Measurements from ENCODE around the gene INPP5D. TPM values are rescaled to one million over a fixed set of nuclear protein-coding genes. Genes with fewer than 3 reads are reported as not detected.

INPP5D gene
- total RNA-seq, 1 donor from 2014 or later, result 4.9 TPM

DNA sequence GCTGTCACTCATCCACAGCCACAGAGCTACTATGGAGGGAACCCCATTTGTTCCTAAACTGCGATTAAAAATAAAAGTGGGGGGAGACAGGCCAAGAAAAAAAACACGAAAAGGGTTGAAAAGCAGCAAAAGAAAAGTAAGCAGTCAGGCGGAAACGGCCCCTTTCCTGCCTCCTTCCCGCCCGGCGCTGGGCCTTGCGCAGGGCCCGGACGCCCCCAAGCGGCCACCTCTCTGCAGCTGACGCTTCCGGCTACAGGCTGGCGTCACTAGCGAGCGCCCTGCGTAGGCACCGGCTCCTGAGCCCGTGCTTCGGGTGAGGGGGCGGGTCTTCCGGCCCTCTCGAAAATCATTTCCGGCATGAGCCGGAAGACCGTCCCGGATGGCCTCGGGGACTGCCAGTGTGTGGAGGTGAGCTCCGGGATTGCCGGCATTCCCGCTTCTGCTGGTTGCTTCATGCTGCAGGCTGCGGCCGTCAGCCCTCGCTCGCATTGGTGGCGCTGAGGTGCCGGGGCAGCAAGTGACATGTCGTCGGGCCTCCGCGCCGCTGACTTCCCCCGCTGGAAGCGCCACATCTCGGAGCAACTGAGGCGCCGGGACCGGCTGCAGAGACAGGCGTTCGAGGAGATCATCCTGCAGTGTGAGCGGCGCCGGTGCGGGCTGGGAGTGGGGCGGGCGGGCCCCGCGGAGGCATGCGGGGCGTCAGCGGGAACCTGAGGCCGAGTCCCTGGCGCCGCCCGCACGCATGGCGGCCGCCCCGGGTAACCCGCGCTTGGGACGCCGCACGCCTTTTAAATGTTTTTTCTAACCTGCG lies 191.4 kb downstream of the INPP5D start, which contains the start of gene ATG16L1:
TSS of gene ATG16L1 (plus strand) at position 368 of the 811 bp plus-strand sequence. CDS start at position 523, 155 bp downstream.
- peak; percentile 96 for DNase-seq
- H3K27ac ChIP-seq (replicated peaks), result peak within 1 kb of the TSS; percentile 91
- peak within 1 kb of the TSS; percentile 99 for H3K4me3 ChIP-seq
- TF ChIP-seq, protein P1, sequence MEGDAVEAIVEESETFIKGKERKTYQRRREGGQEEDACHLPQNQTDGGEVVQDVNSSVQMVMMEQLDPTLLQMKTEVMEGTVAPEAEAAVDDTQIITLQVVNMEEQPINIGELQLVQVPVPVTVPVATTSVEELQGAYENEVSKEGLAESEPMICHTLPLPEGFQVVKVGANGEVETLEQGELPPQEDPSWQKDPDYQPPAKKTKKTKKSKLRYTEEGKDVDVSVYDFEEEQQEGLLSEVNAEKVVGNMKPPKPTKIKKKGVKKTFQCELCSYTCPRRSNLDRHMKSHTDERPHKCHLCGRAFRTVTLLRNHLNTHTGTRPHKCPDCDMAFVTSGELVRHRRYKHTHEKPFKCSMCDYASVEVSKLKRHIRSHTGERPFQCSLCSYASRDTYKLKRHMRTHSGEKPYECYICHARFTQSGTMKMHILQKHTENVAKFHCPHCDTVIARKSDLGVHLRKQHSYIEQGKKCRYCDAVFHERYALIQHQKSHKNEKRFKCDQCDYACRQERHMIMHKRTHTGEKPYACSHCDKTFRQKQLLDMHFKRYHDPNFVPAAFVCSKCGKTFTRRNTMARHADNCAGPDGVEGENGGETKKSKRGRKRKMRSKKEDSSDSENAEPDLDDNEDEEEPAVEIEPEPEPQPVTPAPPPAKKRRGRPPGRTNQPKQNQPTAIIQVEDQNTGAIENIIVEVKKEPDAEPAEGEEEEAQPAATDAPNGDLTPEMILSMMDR (IDR thresholded peaks at IDR 0.05; ENCODE audit: borderline replicate concordance), result peak; percentile 96
- intact Hi-C loops (cut with micrococcal nuclease), result loop anchor here (5.0 kb wide), 1 partner anchor 399 kb away; no protein-coding TSS in a partner anchor
- peaks cover 34% of the 10 kb centered on the region for H3K4me1 ChIP-seq
- H3K9me3 ChIP-seq (replicated peaks), result no peaks in the 10 kb centered on the region
- peaks cover 14% of the 10 kb centered on the region for H3K36me3 ChIP-seq
- no peaks in the 10 kb centered on the region for H3K27me3 ChIP-seq (ENCODE audit: low read depth)

DNA sequence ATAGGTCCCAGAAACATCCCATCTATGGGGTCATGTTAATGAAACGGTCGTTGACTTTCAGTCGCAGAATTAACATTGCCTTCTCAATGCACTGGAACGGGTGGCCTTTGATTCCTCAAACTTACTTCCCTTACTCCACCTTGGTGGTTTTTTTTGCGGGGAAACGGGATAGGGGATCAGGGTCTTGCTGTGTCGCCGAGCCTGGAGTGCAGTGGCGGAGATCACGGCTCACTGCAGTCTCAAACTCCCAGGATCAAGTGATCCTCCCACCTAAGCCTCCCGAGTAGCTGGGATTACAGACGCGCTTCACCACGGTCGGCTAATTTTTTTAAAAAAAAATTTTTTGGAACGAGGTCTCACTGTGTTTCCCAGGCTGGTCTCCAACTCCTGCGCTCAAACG lies 192.1 kb downstream of the INPP5D start:
- H3K36me3 ChIP-seq, result peaks cover 21% of the 10 kb centered on the region
- H3K4me1 ChIP-seq, result peaks cover 34% of the 10 kb centered on the region
- H3K27me3 ChIP-seq (ENCODE audit: low read depth), result no peaks in the 10 kb centered on the region
- DNase-seq, result no peak
- H3K27ac ChIP-seq (replicated peaks), result peak overlapping the region; percentile 91
- intact Hi-C loops (cut with micrococcal nuclease), result loop anchor here (5.0 kb wide), 1 partner anchor 400 kb away; no protein-coding TSS in a partner anchor
- H3K9me3 ChIP-seq (replicated peaks), result no peaks in the 10 kb centered on the region
- H3K4me3 ChIP-seq, result peak overlapping the region; percentile 99
- TF ChIP-seq, protein P1 (IDR thresholded peaks at IDR 0.05; ENCODE audit: borderline replicate concordance), result no peak

DNA sequence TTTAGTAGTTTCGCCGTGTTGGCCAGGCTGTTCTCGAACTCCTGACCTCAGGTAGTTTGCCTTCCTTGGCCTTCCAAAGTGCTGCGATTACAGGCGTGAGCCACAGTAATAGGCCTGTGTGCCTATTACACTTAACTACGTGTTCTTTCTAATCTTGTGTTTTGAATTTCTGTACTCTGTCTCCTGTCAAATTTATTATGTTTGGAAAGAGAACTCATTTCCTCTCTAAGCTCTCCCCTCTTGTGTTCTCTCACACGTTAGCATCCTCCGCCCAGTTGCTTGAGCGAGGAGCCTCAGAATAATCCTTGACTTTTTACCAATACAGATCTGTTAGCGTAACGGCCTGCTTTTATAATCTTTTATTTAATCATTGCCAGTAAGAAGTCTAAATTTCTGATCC lies 195.0 kb downstream of the INPP5D start:
- Histone ChIP-seq H3K9me3 (replicated peaks) (no peaks in the 10 kb centered on the region), H3K36me3 (peaks cover 50% of the 10 kb centered on the region), H3K27me3 (ENCODE audit: low read depth) (no peaks in the 10 kb centered on the region), H3K27ac (replicated peaks) (no peak overlapping the region), H3K4me1 (peaks cover 34% of the 10 kb centered on the region), H3K4me3 (no peak overlapping the region)
- DNase-seq, result no peak
- TF ChIP-seq, protein P1 (IDR thresholded peaks at IDR 0.05; ENCODE audit: borderline replicate concordance), result no peak
- intact Hi-C loops (cut with micrococcal nuclease), result no loop called here

DNA sequence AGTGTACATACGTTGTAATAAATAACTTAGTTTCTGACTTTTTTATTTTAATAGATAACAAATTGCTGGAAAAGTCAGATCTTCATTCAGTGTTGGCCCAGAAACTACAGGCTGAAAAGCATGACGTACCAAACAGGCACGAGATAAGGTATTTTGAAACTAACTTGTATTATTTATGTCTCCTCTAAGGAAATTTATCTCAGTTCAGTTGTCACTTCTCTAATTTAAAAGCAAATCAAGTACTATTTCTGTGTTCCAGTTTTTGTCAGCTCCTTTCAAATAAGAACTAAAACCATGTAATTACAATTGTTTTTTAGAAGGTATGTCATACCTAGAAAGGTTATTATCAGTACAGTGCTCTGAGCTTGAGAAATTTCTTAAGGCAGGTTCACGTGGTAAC lies 195.9 kb downstream of the INPP5D start:
- TF ChIP-seq, protein P1 (IDR thresholded peaks at IDR 0.05; ENCODE audit: borderline replicate concordance), result no peak
- no peaks in the 10 kb centered on the region for H3K27me3 ChIP-seq (ENCODE audit: low read depth)
- peaks cover 58% of the 10 kb centered on the region for H3K36me3 ChIP-seq
- no peak overlapping the region for H3K4me3 ChIP-seq
- intact Hi-C loops (cut with micrococcal nuclease), result no loop called here
- no peak overlapping the region for H3K27ac ChIP-seq (replicated peaks)
- peaks cover 34% of the 10 kb centered on the region for H3K4me1 ChIP-seq
- no peak for DNase-seq
- H3K9me3 ChIP-seq (replicated peaks), result no peaks in the 10 kb centered on the region

Other genes with a start within 250 kb of the INPP5D start
- 1.0 TPM for gene SNORC, start 190.1 kb upstream of the INPP5D start, total RNA-seq
- gene NGEF, start 47.1 kb upstream of the INPP5D start, total RNA-seq, result 0.16 TPM
- gene NEU2, start 27.7 kb upstream of the INPP5D start, total RNA-seq, result not detected
- 18.6 TPM for gene ATG16L1, start 191.3 kb downstream of the INPP5D start, total RNA-seq
- gene SAG, start 247.5 kb downstream of the INPP5D start, total RNA-seq, result not detected